K562 (cell line): ENCODE data around the gene ZKSCAN4. TPM values are rescaled to one million over a fixed set of nuclear protein-coding genes. Genes with fewer than 3 reads are reported as not detected.

Source experiments
- ADNP ChIP-seq: fragments of 200-800 bp; sonication (Bioruptor generic); IDR thresholded peaks from 2 replicates; pipeline ENCODE4 v1.6.1; 2016; ENCODE audit warnings: missing genetic modification characterization, missing compliant biosample characterization
- CCNT2 ChIP-seq: IDR thresholded peaks from 2 replicates; pipeline ENCODE4 v1.6.1; 2011; ENCODE audit warnings: borderline replicate concordance, low read depth, mild to moderate bottlenecking, moderate library complexity, mixed read lengths, low read length; ENCODE audit not compliant: insufficient read length; ENCODE audit errors: extremely low read depth
- CHD2 ChIP-seq: IDR thresholded peaks from 2 replicates; pipeline ENCODE4 v1.6.1; 2011; ENCODE audit warnings: low read depth, low read length
- EWSR1 ChIP-seq: fragments of 450-650 bp; IDR thresholded peaks from 2 replicates; pipeline ENCODE4 v1.6.1; 2018; ENCODE audit warnings: borderline replicate concordance, mild to moderate bottlenecking, low read depth, moderate library complexity; ENCODE audit not compliant: partially characterized antibody
- GABPA ChIP-seq: fragments of 200-800 bp; sonication (Bioruptor generic); conservative IDR thresholded peaks from 2 replicates; pipeline ENCODE4 v1.6.1; 2016; ENCODE audit warnings: low read depth, missing genetic modification characterization, missing compliant biosample characterization
- PREB ChIP-seq: sonication (generic); formaldehyde crosslinking; IDR thresholded peaks from 2 replicates; pipeline ENCODE4 v1.8.1; 2023; ENCODE audit warnings: mild to moderate bottlenecking, missing genetic modification reagents
- REST ChIP-seq, 2 experiments: fragments of 450-650 bp; formaldehyde crosslinking in 1 of 2; IDR thresholded peaks; 2 replicates each; pipeline versions ENCODE4 v1.4.0 to v1.6.1; 2014 to 2020; ENCODE audit warnings: mild to moderate bottlenecking in 2 of 2, borderline replicate concordance in 1 of 2, low read depth in 1 of 2
- SNIP1 ChIP-seq: fragments of 450-650 bp; IDR thresholded peaks from 2 replicates; pipeline ENCODE4 v1.7.1; 2017; ENCODE audit warnings: low read depth, mild to moderate bottlenecking
- TAF1 ChIP-seq: IDR thresholded peaks from 2 replicates; pipeline ENCODE4 v1.6.1; 2011; ENCODE audit warnings: mild to moderate bottlenecking, low read length, moderate library complexity; ENCODE audit not compliant: insufficient read depth, control insufficient read depth, severe bottlenecking; ENCODE audit errors: extremely low read depth
- TRIM28 ChIP-seq: fragments of 450-650 bp; IDR thresholded peaks from 2 replicates; pipeline ENCODE4 v1.6.1; 2017
- UBTF ChIP-seq, 2 experiments: IDR thresholded peaks; 2 replicates each; pipeline ENCODE4 v1.6.1; 2012; ENCODE audit warnings: improper control_type of control experiment in 2 of 2, low read depth in 2 of 2, low read length in 2 of 2, borderline replicate concordance in 1 of 2
- XRCC5 ChIP-seq: fragments of 200-400 bp; formaldehyde crosslinking; IDR thresholded peaks from 2 replicates; pipeline ENCODE4 v1.6.1; 2017; ENCODE audit warnings: low read depth, mild to moderate bottlenecking, low read length
- ZNF263 ChIP-seq: sonication (generic); formaldehyde crosslinking; IDR thresholded peaks from 2 replicates; pipeline ENCODE4 v1.8.0; 2022; ENCODE audit warnings: mild to moderate bottlenecking, missing genetic modification reagents, borderline replicate concordance
- ZSCAN29 ChIP-seq: fragments of 450-650 bp; IDR thresholded peaks from 2 replicates; pipeline ENCODE4 v1.6.1; 2017
- polyA plus RNA-seq, 8 experiments: library from polyadenylated mRNA; depleted of rRNA in 4 of 8; stranded (reverse) in 5 of 8; unstranded in 3 of 8; fragments of >200 nt; fragmentation: Nextera tagmentation in 2 of 8; fragmentation: Illumina TruSeq in 1 of 8; extraction: Ambion mirVana in 2 of 8; extraction: Trizol in 1 of 8; gene quantifications; 2 replicates each; pipeline versions ENCODE4 v1.2.1 to v1.2.3, GENCODE V29; 2011 to 2014; ENCODE audit warnings: inconsistent platforms in 1 of 8, missing spikeins in 1 of 8
- total RNA-seq, 7 experiments: library from RNA; depleted of rRNA in 6 of 7; stranded (reverse); fragments of >200 nt in 6 of 7; fragmentation: Illumina TruSeq in 2 of 7; extraction: Trizol in 2 of 7; gene quantifications; 2 replicates each; pipeline versions ENCODE4 v1.2.1 to v1.2.3, GENCODE V29; 2011 to 2021; ENCODE audit warnings: low replicate concordance in 1 of 7

Gene ZKSCAN4
- total and polyA plus RNA-seq, 9 of the 15 experiments (the other 6 are each of a cell fraction or from before 2014, with no cell fraction given): 1.2 to 5.3 (median 4.7) TPM

DNA sequence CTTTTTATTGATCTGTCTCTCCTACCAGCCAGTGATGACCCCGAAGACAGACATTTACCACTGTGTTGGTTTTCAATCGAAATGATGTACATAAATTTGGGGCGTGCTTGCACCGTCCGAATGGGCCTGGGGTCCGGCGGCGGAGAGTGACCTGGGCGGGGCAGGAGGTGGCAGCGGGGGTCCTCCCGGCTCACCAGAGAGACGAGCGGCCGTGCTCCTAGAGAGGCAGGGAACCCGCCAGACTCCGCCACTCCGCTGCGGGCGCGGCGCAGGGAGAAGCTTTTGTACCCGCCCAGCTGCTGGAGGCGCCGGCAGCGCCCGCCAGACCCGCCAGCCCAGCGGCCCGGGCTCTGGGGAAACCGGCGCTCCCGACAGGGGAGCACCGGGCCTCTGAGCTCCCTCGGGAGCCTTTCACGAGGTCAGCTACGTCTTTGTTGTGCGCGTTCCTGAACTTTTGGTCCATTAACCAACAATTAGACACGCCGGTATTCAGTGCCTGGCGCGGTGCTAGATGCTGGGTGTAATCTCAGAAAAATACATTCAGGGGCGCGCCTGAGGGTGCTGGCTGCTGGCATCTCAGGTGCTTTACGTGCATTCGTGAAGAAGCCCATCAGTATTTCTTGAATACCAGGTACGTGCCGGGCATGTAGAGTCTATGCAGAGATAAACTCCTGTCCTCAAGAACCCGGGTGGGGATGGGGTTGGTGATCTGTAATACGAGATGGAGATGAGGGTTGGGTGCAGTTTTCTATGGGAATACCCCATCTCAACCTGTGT, 29.4 kb upstream of the ZKSCAN4 start, which contains the start of gene PGBD1 (continued):
- peak; percentile 86 for TF ChIP-seq CCNT2
- TF ChIP-seq CHD2: no peak
- TF ChIP-seq UBTF (IDR thresholded peaks at IDR 0.05; ENCODE audit: borderline replicate concordance in 1 of 2, low read depth in 2 of 2, low read length in 2 of 2): peak; percentile 86 to 92; a peak in 3 of 4 replicates
- TF ChIP-seq ZSCAN29: 0 out of 2 replicates have a peak, but pooled peaks have one; percentile 67
- TF ChIP-seq XRCC5: peak; percentile 69; the same call in 1 of the 2 replicates
- TF ChIP-seq ADNP: no peak
- peak; percentile 78; the same call in 1 of the 2 replicates for TF ChIP-seq SNIP1
- TF ChIP-seq TRIM28: no peak
- peak; percentile 17; the same call in 1 of the 2 replicates for TF ChIP-seq REST (IDR thresholded peaks at IDR 0.05; ENCODE audit: borderline replicate concordance)
- no peak for TF ChIP-seq REST (CRISPR knock-in tag; IDR thresholded peaks at IDR 0.05; ENCODE audit: low read depth)
- TF ChIP-seq GABPA: peak; percentile 67; the same call in 1 of the 2 replicates
- peak; percentile 92 for TF ChIP-seq TAF1
- TF ChIP-seq EWSR1: no peak
- TF ChIP-seq ZNF263 (CRISPR knock-in tag): peak; percentile 68
- 0 out of 2 replicates have a peak, but pooled peaks have one; percentile 70 for TF ChIP-seq PREB (CRISPR knock-in tag)
